Panc1 (cell line): Measurements from ENCODE around the gene GMDS. TPM values are rescaled to one million over a fixed set of nuclear protein-coding genes. Genes with fewer than 3 reads are reported as not detected.

ENCODE experiments used
- ATAC-seq: fragments of 200-7000 bp; cut with Tn5 transposase; 2 replicates; pipeline ENCODE4 v1.9.1; 2020; ENCODE audit warnings: mild to moderate bottlenecking, moderate library complexity
- BruUV-seq: library from RNA; stranded (reverse); fragments of 400-500 nt; replicated peaks from 2 replicates; lab custom pipeline; 2021; lab: Mats Ljungman, UMichigan
- CTCF ChIA-PET: fragments of 300-600 bp; sonication (Branson Sonifier 250); formaldehyde crosslinking; loops from one replicate; lab custom pipeline; 2022; ENCODE audit warnings: antibody characterized with exemption; lab: Charles Lee
- POLR2A ChIA-PET: fragments of 300-600 bp; sonication (Branson Sonifier 250); formaldehyde crosslinking; loops from one replicate; lab custom pipeline; 2022; ENCODE audit warnings: antibody characterized with exemption; lab: Charles Lee
- DNase-seq: peaks from one replicate; pipeline ENCODE4 v3.0.0-alpha.2; 2010; ENCODE audit warnings: low read depth, low spot score
- H3K27ac ChIP-seq: 2 replicates; pipeline ENCODE4 v1.5.1; 2011; ENCODE audit warnings: mild to moderate bottlenecking, low read length, inconsistent platforms
- H3K27me3 ChIP-seq: fragments of 200-500 bp; sonication (Bioruptor generic); 2 replicates; pipeline ENCODE4 v1.6.0; 2014; ENCODE audit warnings: low read length, inconsistent platforms; ENCODE audit not compliant: control insufficient read depth, insufficient read depth
- H3K36me3 ChIP-seq: fragments of 200-500 bp; sonication (Bioruptor generic); 2 replicates; pipeline ENCODE4 v1.5.1; 2014; ENCODE audit warnings: inconsistent platforms, mild to moderate bottlenecking, low read length, moderate library complexity; ENCODE audit not compliant: control insufficient read depth, insufficient read depth
- H3K4me1 ChIP-seq: 2 replicates; pipeline ENCODE4 v1.5.1; 2011; ENCODE audit warnings: inconsistent platforms, mild to moderate bottlenecking, low read length, moderate library complexity; ENCODE audit not compliant: control insufficient read depth, insufficient read depth
- H3K4me3 ChIP-seq, 2 experiments: 2 replicates each; pipeline ENCODE4 v1.5.1; 2011 to 2012; ENCODE audit warnings: low read depth in 2 of 2, low read length in 2 of 2, mild to moderate bottlenecking in 2 of 2, inconsistent platforms in 1 of 2, moderate library complexity in 1 of 2
- H3K9me3 ChIP-seq: fragments of 200-500 bp; sonication (Bioruptor generic); 2 replicates; pipeline ENCODE4 v1.5.1; 2014; ENCODE audit warnings: low read depth, mild to moderate bottlenecking, inconsistent platforms, low read length, moderate library complexity; ENCODE audit not compliant: control insufficient read depth, insufficient read depth
- POLR2AphosphoS5 ChIP-seq: IDR thresholded peaks from 2 replicates; pipeline ENCODE4 v1.6.1; 2012; ENCODE audit warnings: mild to moderate bottlenecking, low read depth, low read length, moderate library complexity
- SIN3A ChIP-seq: IDR thresholded peaks from 2 replicates; pipeline ENCODE4 v1.6.1; 2012; ENCODE audit warnings: low read depth, mild to moderate bottlenecking, low read length, moderate library complexity, borderline replicate concordance; ENCODE audit not compliant: insufficient read depth
- TCF7L2 ChIP-seq: IDR thresholded peaks from 2 replicates; pipeline ENCODE4 v1.6.1; 2011; ENCODE audit warnings: mild to moderate bottlenecking, low read depth, low read length, inconsistent platforms
- in situ Hi-C: cut with HindIII; loops from 2 replicates; pipeline ENCODE4 v1.10.0; 2016; ENCODE audit warnings: low sequenced_read_pairs, low pct_unique_long_range_greater_than_20kb
- intact Hi-C: fragments of 100-400 bp; cut with micrococcal nuclease; formaldehyde crosslinking; loops from one replicate; pipeline ENCODE4 v1.10.0; 2022; ENCODE audit not compliant: unreplicated experiment
- total RNA-seq: library from RNA; stranded (reverse); gene quantifications from one replicate; pipeline ENCODE4 v1.2.1, GENCODE V29; 2021; ENCODE audit not compliant: unreplicated experiment
- TF ChIP-seq, protein P1 (sequence below): fragments of 450-650 bp; IDR thresholded peaks from 2 replicates; pipeline ENCODE4 v1.5.1; 2017; ENCODE audit warnings: mild to moderate bottlenecking
- TF ChIP-seq, protein P2 (sequence below), 2 experiments: IDR thresholded peaks; 2 replicates each; pipeline ENCODE4 v1.6.1; 2011 to 2012; ENCODE audit warnings: low read depth in 2 of 2, control low read depth in 1 of 2, low read length in 1 of 2, mild to moderate bottlenecking in 1 of 2, moderate library complexity in 1 of 2; ENCODE audit not compliant: insufficient read depth in 1 of 2

The GMDS gene
- total RNA-seq, 1 experiment from 2014 or later: 9.8 TPM

DNA sequence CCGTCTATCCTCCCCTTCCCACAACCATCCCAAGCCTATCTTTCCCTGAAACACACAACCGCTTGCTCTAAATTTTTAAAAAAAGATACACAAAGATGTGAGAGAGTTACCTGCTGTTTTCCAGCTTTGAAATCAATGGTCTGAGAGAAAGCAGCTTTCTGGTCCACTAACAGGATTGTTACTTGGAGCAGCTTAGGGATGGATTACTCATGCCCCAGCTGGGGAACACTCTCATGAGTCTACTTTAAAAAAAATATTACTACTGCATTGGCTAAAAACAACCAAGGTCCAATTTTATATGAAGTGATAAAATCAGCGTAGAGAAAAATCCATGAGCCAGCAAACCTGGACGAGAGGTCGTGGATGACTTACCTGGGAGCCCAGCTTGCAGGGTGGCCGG lies 665.3 kb downstream of the GMDS start:
- in situ Hi-C loops: no loop called here
- CTCF ChIA-PET: no interaction called here

DNA sequence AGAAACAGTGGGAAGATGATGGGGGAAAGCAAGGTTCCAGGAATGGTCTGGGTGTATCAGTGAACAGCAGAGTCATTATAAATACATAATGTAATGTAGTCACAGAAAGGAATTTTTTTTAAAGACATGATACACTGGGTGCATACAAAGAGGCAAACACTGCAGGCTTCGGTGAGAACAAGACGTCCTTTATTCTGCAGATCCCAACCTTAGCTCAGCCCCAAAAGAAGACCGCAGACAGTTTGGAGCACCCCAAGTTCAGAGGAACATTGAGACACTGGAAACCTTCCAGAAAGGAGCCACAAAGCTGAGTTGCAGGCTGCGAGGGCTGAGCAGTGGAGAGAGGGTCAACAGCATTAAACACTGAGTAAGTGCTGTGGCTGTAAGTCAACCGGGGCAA lies 666.3 kb downstream of the GMDS start:
- no peak for ATAC-seq
- no peak for DNase-seq
- intact Hi-C loops (no loop called here), in situ Hi-C loops (no loop called here)
- POLR2A ChIA-PET: no interaction called here
- no TSS peak for BruUV-seq
- TF ChIP-seq, protein P1, sequence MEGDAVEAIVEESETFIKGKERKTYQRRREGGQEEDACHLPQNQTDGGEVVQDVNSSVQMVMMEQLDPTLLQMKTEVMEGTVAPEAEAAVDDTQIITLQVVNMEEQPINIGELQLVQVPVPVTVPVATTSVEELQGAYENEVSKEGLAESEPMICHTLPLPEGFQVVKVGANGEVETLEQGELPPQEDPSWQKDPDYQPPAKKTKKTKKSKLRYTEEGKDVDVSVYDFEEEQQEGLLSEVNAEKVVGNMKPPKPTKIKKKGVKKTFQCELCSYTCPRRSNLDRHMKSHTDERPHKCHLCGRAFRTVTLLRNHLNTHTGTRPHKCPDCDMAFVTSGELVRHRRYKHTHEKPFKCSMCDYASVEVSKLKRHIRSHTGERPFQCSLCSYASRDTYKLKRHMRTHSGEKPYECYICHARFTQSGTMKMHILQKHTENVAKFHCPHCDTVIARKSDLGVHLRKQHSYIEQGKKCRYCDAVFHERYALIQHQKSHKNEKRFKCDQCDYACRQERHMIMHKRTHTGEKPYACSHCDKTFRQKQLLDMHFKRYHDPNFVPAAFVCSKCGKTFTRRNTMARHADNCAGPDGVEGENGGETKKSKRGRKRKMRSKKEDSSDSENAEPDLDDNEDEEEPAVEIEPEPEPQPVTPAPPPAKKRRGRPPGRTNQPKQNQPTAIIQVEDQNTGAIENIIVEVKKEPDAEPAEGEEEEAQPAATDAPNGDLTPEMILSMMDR: no peak
- TF ChIP-seq, protein P2, sequence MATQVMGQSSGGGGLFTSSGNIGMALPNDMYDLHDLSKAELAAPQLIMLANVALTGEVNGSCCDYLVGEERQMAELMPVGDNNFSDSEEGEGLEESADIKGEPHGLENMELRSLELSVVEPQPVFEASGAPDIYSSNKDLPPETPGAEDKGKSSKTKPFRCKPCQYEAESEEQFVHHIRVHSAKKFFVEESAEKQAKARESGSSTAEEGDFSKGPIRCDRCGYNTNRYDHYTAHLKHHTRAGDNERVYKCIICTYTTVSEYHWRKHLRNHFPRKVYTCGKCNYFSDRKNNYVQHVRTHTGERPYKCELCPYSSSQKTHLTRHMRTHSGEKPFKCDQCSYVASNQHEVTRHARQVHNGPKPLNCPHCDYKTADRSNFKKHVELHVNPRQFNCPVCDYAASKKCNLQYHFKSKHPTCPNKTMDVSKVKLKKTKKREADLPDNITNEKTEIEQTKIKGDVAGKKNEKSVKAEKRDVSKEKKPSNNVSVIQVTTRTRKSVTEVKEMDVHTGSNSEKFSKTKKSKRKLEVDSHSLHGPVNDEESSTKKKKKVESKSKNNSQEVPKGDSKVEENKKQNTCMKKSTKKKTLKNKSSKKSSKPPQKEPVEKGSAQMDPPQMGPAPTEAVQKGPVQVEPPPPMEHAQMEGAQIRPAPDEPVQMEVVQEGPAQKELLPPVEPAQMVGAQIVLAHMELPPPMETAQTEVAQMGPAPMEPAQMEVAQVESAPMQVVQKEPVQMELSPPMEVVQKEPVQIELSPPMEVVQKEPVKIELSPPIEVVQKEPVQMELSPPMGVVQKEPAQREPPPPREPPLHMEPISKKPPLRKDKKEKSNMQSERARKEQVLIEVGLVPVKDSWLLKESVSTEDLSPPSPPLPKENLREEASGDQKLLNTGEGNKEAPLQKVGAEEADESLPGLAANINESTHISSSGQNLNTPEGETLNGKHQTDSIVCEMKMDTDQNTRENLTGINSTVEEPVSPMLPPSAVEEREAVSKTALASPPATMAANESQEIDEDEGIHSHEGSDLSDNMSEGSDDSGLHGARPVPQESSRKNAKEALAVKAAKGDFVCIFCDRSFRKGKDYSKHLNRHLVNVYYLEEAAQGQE (IDR thresholded peaks at IDR 0.05; ENCODE audit: insufficient read depth in 1 of 2, low read depth in 2 of 2, low read length in 1 of 2): no peak
- TF ChIP-seq SIN3A (no peak), TCF7L2 (no peak), POLR2AphosphoS5 (no peak)
- H3K4me3 ChIP-seq: no peak overlapping the region
- CTCF ChIA-PET: no interaction called here
- no peak overlapping the region for H3K27ac ChIP-seq
- H3K4me1 ChIP-seq: no peaks in the 10 kb centered on the region
- no peaks in the 10 kb centered on the region for H3K36me3 ChIP-seq
- H3K27me3 ChIP-seq: no peaks in the 10 kb centered on the region; the same call in none of the 2 replicates
- no peaks in the 10 kb centered on the region for H3K9me3 ChIP-seq

More for the DNA sequence above, 665.3 kb downstream of the GMDS start:
- TF ChIP-seq SIN3A (no peak), POLR2AphosphoS5 (no peak), TCF7L2 (no peak)
- TF ChIP-seq, protein P1: no peak
- TF ChIP-seq, protein P2 (IDR thresholded peaks at IDR 0.05; ENCODE audit: insufficient read depth in 1 of 2, low read depth in 2 of 2, low read length in 1 of 2): no peak
- Histone ChIP-seq H3K4me1 (no peaks in the 10 kb centered on the region), H3K27me3 (no peaks in the 10 kb centered on the region; the same call in none of the 2 replicates), H3K36me3 (no peaks in the 10 kb centered on the region), H3K4me3 (no peak overlapping the region), H3K9me3 (no peaks in the 10 kb centered on the region), H3K27ac (no peak overlapping the region)
- intact Hi-C loops: no loop called here
- no TSS peak for BruUV-seq
- POLR2A ChIA-PET: no interaction called here
- DNase-seq (no peak), ATAC-seq (no peak)
